OCI-LY3 (cell line): ENCODE measurements around the gene HEXD.

Experiments
- H2AFZ ChIP-seq: fragments of 200-600, 300-600 bp; shearing (Covaris generic); 2 replicates; pipeline ENCODE4 v1.6.0; 2014; ENCODE audit warnings: antibody characterized with exemption, low read depth, low read length
- H3K27ac ChIP-seq: fragments of 200-600, 300-600 bp; sonication (generic); 2 replicates; pipeline ENCODE4 v1.5.1; 2014; ENCODE audit warnings: mild to moderate bottlenecking, low read length, moderate library complexity, mixed read lengths
- H3K27me3 ChIP-seq: fragments of 200-600, 300-600 bp; sonication (generic); 2 replicates; pipeline ENCODE4 v1.6.1; 2014; ENCODE audit warnings: low read depth, low read length, mixed read lengths
- H3K36me3 ChIP-seq: fragments of 200-600, 300-600 bp; sonication (generic); replicated peaks from 2 replicates; pipeline ENCODE3; 2014; ENCODE audit warnings: low read depth, low read length, mixed read lengths
- H3K4me1 ChIP-seq: fragments of 300-600, 200-600 bp; sonication (generic); 2 replicates; pipeline ENCODE4 v1.6.1; 2014; ENCODE audit warnings: low read length, mixed read lengths
- H3K4me2 ChIP-seq: fragments of 200-600, 300-600 bp; sonication (generic); 2 replicates; pipeline ENCODE4 v1.6.1; 2014; ENCODE audit warnings: low read length, mixed read lengths
- H3K4me3 ChIP-seq: fragments of 300-600, 200-600 bp; sonication (generic); 2 replicates; pipeline ENCODE4 v1.5.1; 2014; ENCODE audit warnings: antibody characterized with exemption, mild to moderate bottlenecking, low read length, moderate library complexity
- H3K79me2 ChIP-seq: fragments of 300-600, 200-600 bp; shearing (Covaris generic); 2 replicates; pipeline ENCODE4 v1.6.1; 2014; ENCODE audit warnings: mild to moderate bottlenecking, low read length, mixed read lengths
- H3K9ac ChIP-seq: fragments of 300-600, 200-600 bp; shearing (Covaris generic); 2 replicates; pipeline ENCODE4 v1.6.0; 2014; ENCODE audit warnings: mild to moderate bottlenecking, low read length, moderate library complexity
- H3K9me3 ChIP-seq: fragments of 200-600, 300-600 bp; shearing (Covaris generic); 2 replicates; pipeline ENCODE4 v1.6.1; 2014; ENCODE audit warnings: low read length, mixed read lengths; ENCODE audit not compliant: insufficient read depth
- H4K20me1 ChIP-seq: fragments of 200-600, 300-600 bp; sonication (generic); 2 replicates; pipeline ENCODE4 v1.6.1; 2016; ENCODE audit warnings: low read length, mixed read lengths; ENCODE audit not compliant: insufficient read depth
- CTCF ChIP-seq: fragments of 200-600, 300-600 bp; sonication (generic); IDR thresholded peaks from 2 replicates; pipeline ENCODE4 v1.5.1; 2014; ENCODE audit warnings: antibody characterized with exemption, low read length, low read depth
- EZH2phosphoT487 ChIP-seq: fragments of 200-600 bp; shearing (Covaris generic); IDR thresholded peaks from 2 replicates; pipeline ENCODE4 v1.6.1; 2018; ENCODE audit warnings: antibody characterized with exemption, mixed run types, low read depth

Gene HEXD

GRCh38 chr17:82382933-82383255, 35.3 kb upstream of the HEXD start:
- Histone ChIP-seq H3K27me3 (peaks cover 4% of the 10 kb centered on the region), H3K27ac (no peak overlapping the region), H3K36me3 (no peaks in the 10 kb centered on the region), H3K79me2 (no peaks in the 10 kb centered on the region), H3K4me3 (no peak overlapping the region), H3K9me3 (no peaks in the 10 kb centered on the region), H4K20me1 (no peaks in the 10 kb centered on the region), H3K9ac (no peak overlapping the region), H3K4me2 (no peak overlapping the region), H2AFZ (no peak overlapping the region), H3K4me1 (no peaks in the 10 kb centered on the region)
- no peak for TF ChIP-seq EZH2phosphoT487

- peaks cover 4% of the 10 kb centered on the region for H3K27me3 ChIP-seq
- no peaks in the 10 kb centered on the region for H3K36me3 ChIP-seq
- no peak overlapping the region for H2AFZ ChIP-seq
- H4K20me1 ChIP-seq, result no peaks in the 10 kb centered on the region
- H3K4me3 ChIP-seq, result no peak overlapping the region
- H3K9me3 ChIP-seq, result no peaks in the 10 kb centered on the region
- no peak overlapping the region for H3K9ac ChIP-seq
- no peak overlapping the region for H3K27ac ChIP-seq
- no peak overlapping the region for H3K4me2 ChIP-seq
- H3K4me1 ChIP-seq, result no peaks in the 10 kb centered on the region
- no peaks in the 10 kb centered on the region for H3K79me2 ChIP-seq
- TF ChIP-seq CTCF (no peak), EZH2phosphoT487 (no peak)
These were observed 34.7 kb upstream of the HEXD start for GRCh38 chr17:82383411-82383810.

- no peaks in the 10 kb centered on the region for H3K36me3 ChIP-seq
- H3K4me2 ChIP-seq, result no peak overlapping the region
- H3K27me3 ChIP-seq, result no peaks in the 10 kb centered on the region; the same call in 1 of the 2 replicates
- no peak overlapping the region for H3K4me3 ChIP-seq
- no peak overlapping the region for H3K27ac ChIP-seq
- H3K4me1 ChIP-seq, result no peaks in the 10 kb centered on the region
- no peak overlapping the region for H2AFZ ChIP-seq
- no peaks in the 10 kb centered on the region for H3K9me3 ChIP-seq
- H3K79me2 ChIP-seq, result no peaks in the 10 kb centered on the region
- no peaks in the 10 kb centered on the region for H4K20me1 ChIP-seq
- no peak for TF ChIP-seq EZH2phosphoT487
- TF ChIP-seq CTCF, result no peak
- H3K9ac ChIP-seq, result no peak overlapping the region
These were observed 34.0 kb upstream of the HEXD start for GRCh38 chr17:82384051-82384729.

GRCh38 chr17:82384730-82385481, 33.2 kb upstream of the HEXD start:
- Histone ChIP-seq H3K4me3 (no peak overlapping the region), H3K4me1 (no peaks in the 10 kb centered on the region), H3K9me3 (no peaks in the 10 kb centered on the region), H3K9ac (no peak overlapping the region), H3K79me2 (no peaks in the 10 kb centered on the region), H3K27ac (no peak overlapping the region), H3K27me3 (no peaks in the 10 kb centered on the region; the same call in 1 of the 2 replicates), H3K4me2 (no peak overlapping the region), H3K36me3 (no peaks in the 10 kb centered on the region), H2AFZ (no peak overlapping the region), H4K20me1 (no peaks in the 10 kb centered on the region)
- TF ChIP-seq CTCF, result no peak
- no peak for TF ChIP-seq EZH2phosphoT487
